ENCODE data around the gene USPL1.

USPL1 gene

GRCh38 chr13:30587231-30587630, 30.5 kb upstream of the USPL1 start:
- no peak overlapping the region for H3K4me3 ChIP-seq (replicated peaks; ENCODE audit: insufficient read depth, low read length)
- DNase-seq (ENCODE audit: low read depth in 1 of 2, low spot score in 1 of 2): no peak
- TF ChIP-seq GABPA (IDR thresholded peaks at IDR 0.05; ENCODE audit: low read depth): no peak
- no peak for TF ChIP-seq SPI1 (IDR thresholded peaks at IDR 0.05; ENCODE audit: borderline replicate concordance, low read depth)
- TF ChIP-seq, protein P1, sequence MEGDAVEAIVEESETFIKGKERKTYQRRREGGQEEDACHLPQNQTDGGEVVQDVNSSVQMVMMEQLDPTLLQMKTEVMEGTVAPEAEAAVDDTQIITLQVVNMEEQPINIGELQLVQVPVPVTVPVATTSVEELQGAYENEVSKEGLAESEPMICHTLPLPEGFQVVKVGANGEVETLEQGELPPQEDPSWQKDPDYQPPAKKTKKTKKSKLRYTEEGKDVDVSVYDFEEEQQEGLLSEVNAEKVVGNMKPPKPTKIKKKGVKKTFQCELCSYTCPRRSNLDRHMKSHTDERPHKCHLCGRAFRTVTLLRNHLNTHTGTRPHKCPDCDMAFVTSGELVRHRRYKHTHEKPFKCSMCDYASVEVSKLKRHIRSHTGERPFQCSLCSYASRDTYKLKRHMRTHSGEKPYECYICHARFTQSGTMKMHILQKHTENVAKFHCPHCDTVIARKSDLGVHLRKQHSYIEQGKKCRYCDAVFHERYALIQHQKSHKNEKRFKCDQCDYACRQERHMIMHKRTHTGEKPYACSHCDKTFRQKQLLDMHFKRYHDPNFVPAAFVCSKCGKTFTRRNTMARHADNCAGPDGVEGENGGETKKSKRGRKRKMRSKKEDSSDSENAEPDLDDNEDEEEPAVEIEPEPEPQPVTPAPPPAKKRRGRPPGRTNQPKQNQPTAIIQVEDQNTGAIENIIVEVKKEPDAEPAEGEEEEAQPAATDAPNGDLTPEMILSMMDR (IDR thresholded peaks at IDR 0.05; ENCODE audit: insufficient read depth, low read length): no peak
- TF ChIP-seq POLR2AphosphoS5 (IDR thresholded peaks at IDR 0.05; ENCODE audit: low read depth): no peak
- TF ChIP-seq, protein P2, sequence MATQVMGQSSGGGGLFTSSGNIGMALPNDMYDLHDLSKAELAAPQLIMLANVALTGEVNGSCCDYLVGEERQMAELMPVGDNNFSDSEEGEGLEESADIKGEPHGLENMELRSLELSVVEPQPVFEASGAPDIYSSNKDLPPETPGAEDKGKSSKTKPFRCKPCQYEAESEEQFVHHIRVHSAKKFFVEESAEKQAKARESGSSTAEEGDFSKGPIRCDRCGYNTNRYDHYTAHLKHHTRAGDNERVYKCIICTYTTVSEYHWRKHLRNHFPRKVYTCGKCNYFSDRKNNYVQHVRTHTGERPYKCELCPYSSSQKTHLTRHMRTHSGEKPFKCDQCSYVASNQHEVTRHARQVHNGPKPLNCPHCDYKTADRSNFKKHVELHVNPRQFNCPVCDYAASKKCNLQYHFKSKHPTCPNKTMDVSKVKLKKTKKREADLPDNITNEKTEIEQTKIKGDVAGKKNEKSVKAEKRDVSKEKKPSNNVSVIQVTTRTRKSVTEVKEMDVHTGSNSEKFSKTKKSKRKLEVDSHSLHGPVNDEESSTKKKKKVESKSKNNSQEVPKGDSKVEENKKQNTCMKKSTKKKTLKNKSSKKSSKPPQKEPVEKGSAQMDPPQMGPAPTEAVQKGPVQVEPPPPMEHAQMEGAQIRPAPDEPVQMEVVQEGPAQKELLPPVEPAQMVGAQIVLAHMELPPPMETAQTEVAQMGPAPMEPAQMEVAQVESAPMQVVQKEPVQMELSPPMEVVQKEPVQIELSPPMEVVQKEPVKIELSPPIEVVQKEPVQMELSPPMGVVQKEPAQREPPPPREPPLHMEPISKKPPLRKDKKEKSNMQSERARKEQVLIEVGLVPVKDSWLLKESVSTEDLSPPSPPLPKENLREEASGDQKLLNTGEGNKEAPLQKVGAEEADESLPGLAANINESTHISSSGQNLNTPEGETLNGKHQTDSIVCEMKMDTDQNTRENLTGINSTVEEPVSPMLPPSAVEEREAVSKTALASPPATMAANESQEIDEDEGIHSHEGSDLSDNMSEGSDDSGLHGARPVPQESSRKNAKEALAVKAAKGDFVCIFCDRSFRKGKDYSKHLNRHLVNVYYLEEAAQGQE (IDR thresholded peaks at IDR 0.05; ENCODE audit: insufficient replicate concordance, low read depth): no peak
- no peaks in the 10 kb centered on the region for H3K27me3 ChIP-seq (ENCODE audit: insufficient read depth, poor library complexity, severe bottlenecking)
- no peak overlapping the region for H3K27ac ChIP-seq (replicated peaks)

DNA sequence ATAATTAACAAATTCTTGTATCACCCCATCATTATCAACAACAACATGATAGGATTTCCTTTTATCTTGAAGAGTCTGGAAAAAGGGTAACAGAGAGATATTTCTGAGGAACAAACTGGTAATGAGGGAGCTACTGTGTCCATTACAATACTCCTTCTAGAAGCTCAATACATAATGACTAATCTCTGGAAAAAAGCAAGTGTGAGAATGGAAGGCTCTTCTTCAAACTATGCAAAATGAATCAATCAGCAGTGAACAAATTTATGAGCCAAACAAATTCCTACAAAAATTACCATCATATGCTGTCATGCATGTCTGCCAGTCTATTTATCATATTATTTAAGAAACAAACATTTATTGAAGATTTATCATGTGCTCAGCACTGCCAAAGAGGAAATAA, 30.0 kb upstream of the USPL1 start:
- TF ChIP-seq SPI1 (IDR thresholded peaks at IDR 0.05; ENCODE audit: borderline replicate concordance, low read depth): no peak
- TF ChIP-seq, protein P1 (IDR thresholded peaks at IDR 0.05; ENCODE audit: insufficient read depth, low read length): no peak
- no peaks in the 10 kb centered on the region for H3K27me3 ChIP-seq (ENCODE audit: insufficient read depth, poor library complexity, severe bottlenecking)
- H3K4me3 ChIP-seq (replicated peaks; ENCODE audit: insufficient read depth, low read length): no peak overlapping the region
- no peak overlapping the region for H3K27ac ChIP-seq (replicated peaks)
- DNase-seq (ENCODE audit: low read depth in 1 of 2, low spot score in 1 of 2): no peak

- Histone ChIP-seq H3K27me3 (ENCODE audit: insufficient read depth, poor library complexity, severe bottlenecking) (no peaks in the 10 kb centered on the region), H3K4me3 (replicated peaks; ENCODE audit: insufficient read depth, low read length) (no peak overlapping the region), H3K27ac (replicated peaks) (no peak overlapping the region)
- no peak for DNase-seq (ENCODE audit: low read depth in 1 of 2, low spot score in 1 of 2)
- TF ChIP-seq, protein P2 (IDR thresholded peaks at IDR 0.05; ENCODE audit: insufficient replicate concordance, low read depth): no peak
- TF ChIP-seq GABPA (IDR thresholded peaks at IDR 0.05; ENCODE audit: low read depth) (no peak), SPI1 (IDR thresholded peaks at IDR 0.05; ENCODE audit: borderline replicate concordance, low read depth) (no peak), POLR2AphosphoS5 (IDR thresholded peaks at IDR 0.05; ENCODE audit: low read depth) (no peak)
- TF ChIP-seq, protein P1 (IDR thresholded peaks at IDR 0.05; ENCODE audit: insufficient read depth, low read length): no peak
Measured at GRCh38 chr13:30593001-30593400, 24.7 kb upstream of the USPL1 start.

DNA sequence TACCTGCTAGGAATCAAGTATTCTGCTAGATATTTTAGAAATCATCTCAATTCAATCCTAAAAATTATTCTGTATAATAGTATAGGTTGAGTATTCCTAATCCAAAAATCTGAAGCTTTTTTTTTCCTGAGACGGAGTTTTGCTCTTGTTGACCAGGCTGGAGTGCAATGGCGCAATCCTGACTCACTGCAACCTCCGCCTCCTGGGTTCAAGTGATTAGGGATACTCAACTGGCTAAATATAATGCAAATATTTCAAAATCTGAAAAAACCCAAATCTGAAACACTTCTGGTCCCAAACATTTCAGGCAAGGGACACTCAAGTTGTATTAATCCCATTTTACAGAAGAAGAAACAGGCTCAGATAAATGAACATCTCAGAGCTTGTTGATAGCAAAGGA, 17.2 kb upstream of the USPL1 start:
- no peaks in the 10 kb centered on the region for H3K27me3 ChIP-seq (ENCODE audit: insufficient read depth, poor library complexity, severe bottlenecking)
- TF ChIP-seq, protein P1 (IDR thresholded peaks at IDR 0.05; ENCODE audit: insufficient read depth, low read length): no peak
- TF ChIP-seq POLR2AphosphoS5 (IDR thresholded peaks at IDR 0.05; ENCODE audit: low read depth) (no peak), SPI1 (IDR thresholded peaks at IDR 0.05; ENCODE audit: borderline replicate concordance, low read depth) (no peak), GABPA (IDR thresholded peaks at IDR 0.05; ENCODE audit: low read depth) (no peak)
- TF ChIP-seq, protein P2 (IDR thresholded peaks at IDR 0.05; ENCODE audit: insufficient replicate concordance, low read depth): no peak
- no peak overlapping the region for H3K27ac ChIP-seq (replicated peaks)
- no peak overlapping the region for H3K4me3 ChIP-seq (replicated peaks; ENCODE audit: insufficient read depth, low read length)
- no peak for DNase-seq (ENCODE audit: low read depth in 1 of 2, low spot score in 1 of 2)

Data from HL-60 (cell line).